NCI-H2171 (cell line): Measurements from ENCODE around the gene RXRA.

ENCODE experiments used
- DNase-seq: peaks from one replicate; lab custom pipeline; 2025; lab: John Stamatoyannopoulos, UW

The RXRA gene

DNA sequence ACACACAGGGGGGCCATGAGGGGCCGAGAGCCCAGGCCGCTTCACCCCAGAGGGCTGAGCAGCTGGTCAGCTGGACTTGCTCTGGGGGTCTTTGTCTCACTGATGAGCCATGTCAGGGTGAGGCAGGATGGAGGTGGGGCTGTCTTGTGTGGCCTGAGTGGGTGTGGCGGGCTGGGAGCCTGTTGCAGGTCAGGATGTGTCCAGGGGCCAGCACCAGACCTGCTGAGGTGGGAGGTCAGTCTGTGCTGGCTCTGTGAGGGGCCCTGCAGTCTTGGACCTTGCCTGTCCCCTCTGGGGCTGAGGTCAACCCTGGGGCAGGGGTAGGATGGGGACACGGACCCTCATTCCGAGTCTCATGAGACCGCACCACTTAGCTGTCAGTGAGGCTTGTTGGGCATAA, 56.9 kb downstream of the RXRA start:
- DNase-seq = no peak

DNA sequence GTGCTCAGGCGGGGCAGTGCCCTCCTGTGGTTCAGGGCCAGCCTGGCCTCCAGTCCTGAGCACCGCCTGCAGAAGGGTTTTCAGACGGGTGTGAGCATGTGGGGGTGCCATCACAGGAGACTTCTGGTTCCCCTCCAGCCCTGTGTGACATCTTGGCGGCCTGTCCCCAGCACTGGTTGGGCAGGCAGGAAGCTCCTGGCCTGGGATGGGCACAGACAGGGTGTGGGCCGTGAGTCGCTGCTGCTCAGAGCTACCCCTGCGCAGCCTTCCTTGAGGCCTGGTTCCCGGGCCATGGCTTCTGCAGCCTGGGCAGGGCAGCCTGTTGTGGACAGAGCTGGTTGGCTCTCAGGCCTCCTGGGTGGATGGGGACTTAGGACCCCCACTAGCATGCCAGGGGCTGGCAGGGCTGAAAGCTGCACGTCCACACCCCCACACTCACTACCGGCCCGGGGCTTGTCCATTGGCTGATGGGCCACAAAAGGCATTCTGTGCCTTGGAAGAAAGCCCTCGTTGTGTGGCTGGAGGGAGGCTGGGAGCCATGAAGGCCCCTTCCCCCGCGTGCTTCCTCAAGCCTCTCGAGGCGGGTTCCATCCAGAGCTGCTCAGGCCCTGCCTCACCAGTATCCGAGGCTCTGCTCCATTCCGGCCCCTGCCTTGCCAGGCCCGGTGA, 58.7 kb downstream of the RXRA start:
- DNase-seq = no peak

DNA sequence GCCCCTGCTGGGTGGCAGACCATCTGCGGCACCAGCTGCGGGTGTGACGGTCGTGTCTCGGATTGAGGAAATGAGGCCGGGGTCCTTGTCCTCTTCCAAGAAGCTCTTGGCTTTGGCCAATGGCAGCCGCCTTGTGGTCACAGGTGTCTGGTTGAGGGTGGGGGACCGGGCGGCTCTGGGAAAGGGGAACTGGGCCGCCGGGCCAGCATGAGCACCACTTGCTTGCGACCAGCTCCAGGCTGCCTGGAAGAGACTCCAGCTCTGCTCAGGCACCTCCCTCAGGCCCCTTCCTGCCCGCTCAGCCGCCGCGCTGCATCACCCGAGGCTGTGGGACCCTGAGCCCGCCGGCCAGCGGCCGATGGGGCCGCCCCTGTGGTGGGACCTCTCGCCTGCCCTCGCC, 59.7 kb downstream of the RXRA start:
- no peak for DNase-seq

DNA sequence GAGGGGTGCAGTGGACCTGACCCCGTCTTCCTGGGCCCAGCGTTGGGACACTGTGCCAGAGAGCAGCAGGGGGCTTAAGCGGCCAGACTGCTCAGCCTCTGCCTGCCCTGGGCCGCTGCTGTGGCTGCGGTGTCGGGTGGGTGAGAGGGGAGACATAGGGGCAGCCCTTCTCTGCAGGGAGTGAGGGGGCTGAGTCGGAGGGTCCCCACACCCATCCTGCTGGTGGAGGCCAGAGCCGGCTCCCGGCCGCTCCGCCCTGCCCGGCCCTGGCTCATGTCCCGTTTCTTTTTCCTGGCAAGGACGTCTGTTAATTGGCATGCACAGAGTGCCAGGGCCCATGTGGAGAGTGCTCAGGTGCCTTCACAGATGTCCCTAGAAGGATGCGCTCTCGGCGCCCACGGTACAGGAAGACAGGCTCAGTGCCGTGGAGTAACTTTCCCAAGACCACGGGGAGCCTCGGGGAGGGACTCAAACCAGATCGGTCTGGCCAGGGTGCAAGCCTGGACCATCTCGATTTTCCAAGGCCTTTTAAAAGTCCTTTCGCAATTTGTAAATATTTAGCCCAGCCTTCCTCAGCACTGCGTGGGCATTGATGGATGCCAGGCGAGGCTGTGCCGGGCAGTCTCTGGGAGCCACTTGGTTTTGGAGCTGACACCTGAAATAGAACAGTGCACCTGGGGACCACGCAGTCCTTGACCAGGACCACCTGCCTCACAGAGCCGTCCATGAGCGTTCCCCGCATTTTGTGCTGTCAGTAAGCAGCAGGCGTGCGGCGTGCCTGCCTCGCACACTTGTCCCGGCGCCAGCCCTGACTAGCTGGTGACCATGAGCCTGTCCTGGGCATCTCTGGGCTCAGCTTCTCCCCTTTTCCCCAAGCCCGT, 60.9 kb downstream of the RXRA start:
- peak; percentile 17 for DNase-seq

DNA sequence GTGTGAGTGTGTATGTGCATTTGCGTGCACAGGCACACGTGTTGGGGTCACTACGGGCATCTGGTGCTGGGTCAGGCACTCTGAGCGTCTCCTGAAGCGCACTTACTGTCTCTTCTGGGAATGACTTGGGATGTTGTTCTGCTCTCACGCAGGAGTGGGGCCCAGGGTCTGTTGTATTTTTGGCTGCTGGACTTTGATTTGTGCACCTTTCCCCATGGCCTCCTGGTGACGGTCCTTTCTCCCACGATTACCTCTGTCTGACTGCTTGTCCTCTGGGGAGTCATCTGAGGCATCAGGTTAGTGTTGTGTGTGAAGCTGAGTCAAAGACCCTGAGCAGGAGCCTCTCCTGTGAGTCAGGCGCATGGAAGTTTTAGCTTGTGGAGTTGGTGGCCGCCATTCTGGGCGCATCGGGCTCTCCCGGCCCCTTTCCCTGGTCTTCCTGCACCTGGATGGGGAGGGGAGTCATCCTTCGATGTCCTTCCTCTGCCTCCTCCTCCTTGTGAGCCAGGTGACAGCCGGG, 62.1 kb downstream of the RXRA start:
- no peak for DNase-seq

DNA sequence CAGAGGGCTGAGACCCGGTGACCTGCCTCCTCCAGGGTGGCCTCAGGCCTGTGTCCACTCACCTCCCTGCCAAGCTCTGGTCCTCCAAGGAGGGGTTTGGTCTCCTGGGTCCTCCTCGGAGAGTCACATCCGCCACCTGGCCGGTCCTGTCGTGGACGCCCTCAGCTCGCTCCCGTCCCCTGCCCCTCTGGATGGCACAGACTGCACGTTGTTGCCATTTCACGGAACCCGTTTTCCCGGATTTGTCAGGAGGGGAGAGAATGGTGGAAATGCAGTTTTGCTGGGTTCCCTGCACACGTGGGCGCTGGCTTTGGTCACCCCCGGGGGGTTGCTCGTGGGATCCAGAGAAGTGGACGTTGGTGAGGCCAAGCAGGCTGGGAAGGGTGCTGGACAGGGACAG, 62.7 kb downstream of the RXRA start:
- DNase-seq = no peak

DNA sequence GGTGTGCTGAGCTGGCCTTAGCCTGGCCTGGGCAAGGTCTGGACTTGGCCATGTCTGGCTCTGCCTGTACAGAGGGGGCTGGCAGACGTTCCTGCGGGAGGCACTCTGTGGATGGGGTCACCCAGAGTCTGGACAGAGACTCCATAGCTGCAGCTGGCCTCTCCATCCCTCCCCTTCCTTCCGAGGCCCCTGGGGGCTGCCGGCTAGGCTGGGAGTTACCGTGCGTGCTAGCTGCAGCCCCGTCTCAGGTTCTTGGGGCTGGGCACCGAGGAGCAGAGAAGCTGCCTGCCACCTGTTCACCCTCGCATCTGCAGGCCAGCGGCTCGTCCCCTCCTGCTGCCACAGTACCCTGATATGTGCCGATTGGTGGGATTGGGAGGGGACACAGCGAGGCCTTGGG, 63.4 kb downstream of the RXRA start:
- peak; percentile 35 for DNase-seq

DNA sequence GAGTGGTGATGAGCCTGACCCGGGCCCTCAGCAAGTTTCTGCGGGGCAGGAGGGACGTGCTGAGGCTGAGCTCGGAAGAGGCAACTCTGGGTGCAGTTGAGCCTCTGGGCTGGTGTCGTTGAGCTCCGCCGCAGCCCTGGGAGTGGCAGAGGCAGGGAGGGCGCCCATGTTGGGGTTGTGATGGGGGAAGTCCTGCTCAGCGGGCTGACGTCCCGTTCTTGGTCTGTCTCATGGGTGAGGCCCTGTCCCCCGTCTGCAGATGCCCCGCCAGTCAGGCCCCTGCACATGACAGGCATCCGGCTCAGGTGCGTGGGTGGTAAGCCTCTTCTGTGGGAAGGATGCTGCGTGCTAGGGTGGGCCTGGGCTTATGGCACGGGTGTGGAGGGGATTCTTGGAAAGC, 64.3 kb downstream of the RXRA start:
- DNase-seq = no peak

DNA sequence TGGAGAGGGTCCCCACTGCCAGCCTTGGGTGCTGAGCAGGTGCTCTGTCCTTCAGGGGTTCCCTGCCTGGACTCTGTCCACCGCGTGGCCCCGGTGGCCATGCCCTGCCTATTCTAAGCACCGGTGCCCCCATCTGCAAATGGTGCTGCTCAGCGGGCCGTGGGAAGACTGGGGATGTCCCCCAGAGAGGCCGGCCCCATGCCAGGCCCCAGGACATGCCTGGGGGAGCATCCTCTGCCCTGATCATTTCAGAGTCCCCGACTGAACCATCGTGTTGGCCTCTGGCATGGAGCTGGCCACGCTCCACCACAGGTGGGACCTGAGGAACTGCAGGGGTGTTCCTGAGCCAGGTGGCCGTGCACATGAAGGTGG, 64.7 kb downstream of the RXRA start:
- no peak for DNase-seq

DNA sequence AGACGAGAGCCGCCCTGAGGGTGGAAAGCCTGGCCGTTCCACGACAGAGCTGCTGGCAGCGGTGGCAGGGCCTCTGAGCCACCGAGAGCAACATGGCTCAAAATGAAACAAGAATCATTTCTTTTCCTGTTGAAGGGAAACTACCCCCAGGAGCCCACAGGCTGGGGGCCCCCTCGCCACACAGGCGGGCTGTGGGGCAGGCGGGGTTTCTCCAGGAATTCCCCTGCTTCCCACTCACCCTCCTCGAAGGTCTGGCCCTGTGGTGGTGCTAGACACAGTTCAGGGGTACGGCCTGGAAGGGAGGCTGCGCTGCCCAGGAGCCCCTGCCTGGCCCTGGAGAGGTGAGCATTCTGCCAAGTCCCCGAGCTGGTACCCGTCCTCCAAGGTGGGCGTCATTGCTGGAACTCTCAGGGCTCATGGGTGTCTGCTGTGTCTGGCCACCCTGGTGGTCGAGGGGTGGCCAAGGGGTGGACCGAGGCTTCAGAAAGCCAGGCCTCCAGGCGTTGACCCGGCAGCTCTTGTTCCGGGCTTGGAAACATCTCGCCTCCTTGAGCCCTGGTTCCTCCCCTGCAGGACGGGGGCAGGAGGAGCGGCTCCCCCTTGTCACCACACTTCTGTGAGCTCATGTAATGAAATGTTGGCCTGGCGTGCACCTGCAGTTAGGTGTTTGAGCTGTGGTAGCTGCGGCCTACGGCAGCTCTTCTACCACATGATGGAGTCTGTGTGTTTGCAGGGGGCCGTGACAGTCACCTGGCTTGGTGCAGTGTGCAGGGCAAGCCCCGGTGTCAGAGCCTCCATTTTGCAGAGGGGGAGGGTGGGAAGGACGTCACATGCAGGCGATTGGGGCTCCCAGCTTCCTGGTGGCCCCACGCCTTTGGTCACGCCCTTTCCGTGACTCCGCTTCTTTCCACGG, 65.3 kb downstream of the RXRA start:
- no peak for DNase-seq

DNA sequence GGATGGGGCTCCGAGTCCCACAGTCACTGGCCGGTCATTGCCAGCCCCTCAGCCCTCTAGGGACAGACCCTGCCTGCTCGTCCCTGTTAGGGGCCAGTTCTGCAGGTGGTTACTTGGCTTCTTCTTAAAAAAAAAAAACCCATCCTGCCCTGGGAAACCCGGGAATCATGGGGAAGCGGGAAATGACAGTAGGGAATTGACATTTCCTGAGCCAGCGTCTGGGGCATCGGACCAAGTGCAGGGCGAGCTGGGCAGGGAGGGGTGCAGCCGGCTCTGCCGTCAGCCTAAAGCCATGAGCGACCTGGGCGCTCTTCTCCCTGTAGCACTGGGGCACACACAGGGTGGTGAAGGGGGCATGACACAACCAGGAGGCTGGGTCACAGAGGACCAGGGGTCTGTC, 66.6 kb downstream of the RXRA start:
- DNase-seq = no peak

DNA sequence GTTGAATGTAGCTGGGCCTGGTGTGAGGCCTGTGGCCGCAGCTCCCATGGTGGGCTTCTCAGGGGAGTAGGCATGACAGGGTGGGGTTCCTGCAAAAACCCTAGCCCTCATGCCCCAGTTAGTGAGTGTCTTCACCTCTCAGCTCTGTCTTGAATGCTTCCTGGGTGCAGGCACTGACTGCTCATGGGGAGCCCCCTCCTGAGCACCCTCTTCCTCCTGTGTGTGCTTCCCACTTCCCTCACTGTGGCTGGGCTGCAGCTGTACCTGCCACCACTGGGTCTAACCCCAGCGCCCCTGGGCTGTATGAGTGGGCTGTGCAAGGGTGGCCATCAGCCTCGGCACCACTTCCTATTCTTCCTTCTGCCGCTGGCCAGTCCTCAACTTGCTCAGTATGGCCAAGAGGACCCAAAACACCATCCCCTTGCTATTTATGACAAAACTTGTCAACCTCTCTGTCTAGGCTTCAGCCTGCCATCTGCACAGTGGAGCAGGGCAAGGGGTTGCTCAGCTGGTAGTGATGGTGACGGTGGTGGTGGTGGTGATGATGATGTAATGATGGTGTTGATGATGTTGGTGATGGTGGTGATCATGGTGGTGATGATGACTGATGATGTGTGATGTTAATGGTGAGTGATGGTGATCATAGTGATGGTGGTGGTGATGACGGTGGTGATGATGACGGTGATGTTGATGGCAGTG, 67.5 kb downstream of the RXRA start:
- no peak for DNase-seq

DNA sequence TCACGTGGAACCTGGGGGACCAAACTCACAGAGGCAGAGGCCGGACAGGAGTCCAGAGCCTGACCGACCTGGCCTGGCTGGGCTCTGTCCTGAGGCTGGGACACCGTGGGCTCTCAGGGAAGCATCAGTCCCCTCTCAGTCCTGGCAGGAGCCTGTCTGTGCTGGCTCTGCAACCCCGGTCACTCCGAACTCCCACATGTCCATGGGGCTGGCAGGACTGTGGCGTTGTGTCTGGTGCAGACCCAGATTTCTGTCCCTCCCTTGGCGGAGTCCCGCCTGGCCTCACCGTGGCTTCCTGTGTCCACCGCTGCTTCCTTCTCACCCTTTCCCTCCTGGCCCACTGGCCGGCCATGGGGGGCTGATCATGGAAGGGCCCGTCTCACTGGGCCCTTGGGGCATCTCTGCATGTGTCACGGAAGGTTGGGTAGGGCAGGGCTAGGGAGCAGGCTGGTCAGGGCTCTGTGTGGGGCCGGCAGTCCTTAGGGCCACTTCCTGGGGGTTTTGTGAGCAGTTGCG, 68.8 kb downstream of the RXRA start:
- no peak for DNase-seq

DNA sequence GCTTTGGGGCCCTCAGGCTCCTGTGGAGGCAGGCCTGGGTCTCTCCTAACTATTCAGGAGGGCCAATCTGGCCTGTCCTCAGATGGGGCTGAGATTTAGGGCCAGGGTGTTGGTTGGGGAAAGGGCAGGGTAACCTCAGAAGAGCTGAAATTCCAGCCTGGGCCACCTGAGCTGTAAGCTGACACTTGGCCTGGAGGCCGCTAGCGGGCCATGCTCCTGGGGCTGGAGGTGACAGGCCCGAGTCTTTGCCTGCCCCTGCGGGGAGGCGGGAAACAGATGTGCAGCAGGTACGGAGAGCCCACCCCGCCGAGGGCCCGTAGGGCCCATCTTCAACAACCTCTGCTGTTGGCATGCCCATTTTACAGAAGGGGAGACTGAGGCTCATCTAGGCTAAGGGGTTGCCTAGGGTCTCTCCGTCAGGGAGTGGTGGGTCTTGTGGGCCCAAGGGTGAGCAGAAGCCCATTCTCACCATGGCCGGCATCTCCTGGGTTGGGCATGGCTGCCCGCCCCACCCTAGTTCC, 69.5 kb downstream of the RXRA start:
- no peak for DNase-seq

DNA sequence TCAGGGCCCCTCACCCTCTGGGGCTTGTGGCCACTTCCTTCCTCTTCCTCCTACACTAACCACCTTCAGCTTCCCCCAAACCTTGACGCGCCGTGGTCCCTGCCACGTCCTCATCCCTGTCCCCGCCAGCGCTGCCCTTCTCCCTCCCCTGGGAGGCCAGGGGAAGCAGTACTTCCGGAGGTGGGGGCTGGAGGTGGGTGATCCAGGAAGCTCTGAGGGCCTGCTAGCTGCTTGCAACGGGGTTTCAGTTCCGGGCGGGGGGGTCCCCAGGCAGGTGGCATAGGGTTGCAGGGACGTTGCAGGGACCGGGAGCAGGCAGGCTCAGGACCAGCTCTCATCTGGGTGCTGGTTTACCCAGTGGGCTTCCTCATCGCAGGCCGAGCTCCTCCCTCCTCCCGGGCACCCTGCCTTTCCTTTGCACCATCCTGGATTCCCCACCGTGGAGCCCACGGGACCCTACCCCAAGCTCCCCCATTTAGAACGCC, 70.0 kb downstream of the RXRA start:
- DNase-seq = no peak

DNA sequence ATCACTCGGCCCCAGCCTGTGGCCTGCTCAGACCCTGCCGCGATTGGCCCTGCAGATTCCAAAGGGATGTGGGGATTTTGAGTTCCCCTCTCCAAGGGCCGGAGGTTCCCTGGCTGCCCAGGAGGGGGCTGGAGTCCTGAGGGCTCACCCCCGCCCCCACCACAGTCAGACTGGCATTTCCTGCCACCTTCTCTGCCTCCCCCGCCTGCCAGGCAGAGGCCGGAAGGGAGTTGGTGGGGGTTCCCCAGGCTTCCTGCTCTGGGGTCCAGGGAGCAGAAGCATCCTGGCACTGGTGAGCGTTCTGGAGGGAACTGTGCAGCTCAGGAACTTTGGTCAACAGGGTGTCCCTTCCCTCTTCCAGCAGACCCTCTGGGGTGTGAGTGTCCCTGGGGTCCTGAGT, 70.6 kb downstream of the RXRA start:
- DNase-seq = no peak

DNA sequence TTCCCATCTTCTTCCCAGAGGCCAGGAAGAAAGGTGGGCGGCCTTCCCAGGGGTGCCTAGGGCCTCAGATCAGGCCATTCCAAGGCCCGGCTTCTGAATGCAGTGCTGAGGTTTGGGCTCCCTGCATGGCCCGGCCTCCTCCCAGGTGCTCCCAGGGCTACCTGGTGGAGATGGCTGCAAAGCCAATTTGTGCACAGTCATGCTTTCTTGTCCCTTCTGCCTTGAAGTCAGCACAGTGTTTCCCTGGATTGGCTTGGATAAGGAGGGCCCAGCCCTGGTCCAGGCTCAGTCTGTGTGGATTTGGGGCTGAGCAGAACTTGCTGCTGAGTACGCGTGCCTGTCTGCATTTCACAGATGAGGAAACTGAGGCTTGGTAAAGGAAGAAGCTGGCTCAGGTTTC, 72.5 kb downstream of the RXRA start:
- no peak for DNase-seq

DNA sequence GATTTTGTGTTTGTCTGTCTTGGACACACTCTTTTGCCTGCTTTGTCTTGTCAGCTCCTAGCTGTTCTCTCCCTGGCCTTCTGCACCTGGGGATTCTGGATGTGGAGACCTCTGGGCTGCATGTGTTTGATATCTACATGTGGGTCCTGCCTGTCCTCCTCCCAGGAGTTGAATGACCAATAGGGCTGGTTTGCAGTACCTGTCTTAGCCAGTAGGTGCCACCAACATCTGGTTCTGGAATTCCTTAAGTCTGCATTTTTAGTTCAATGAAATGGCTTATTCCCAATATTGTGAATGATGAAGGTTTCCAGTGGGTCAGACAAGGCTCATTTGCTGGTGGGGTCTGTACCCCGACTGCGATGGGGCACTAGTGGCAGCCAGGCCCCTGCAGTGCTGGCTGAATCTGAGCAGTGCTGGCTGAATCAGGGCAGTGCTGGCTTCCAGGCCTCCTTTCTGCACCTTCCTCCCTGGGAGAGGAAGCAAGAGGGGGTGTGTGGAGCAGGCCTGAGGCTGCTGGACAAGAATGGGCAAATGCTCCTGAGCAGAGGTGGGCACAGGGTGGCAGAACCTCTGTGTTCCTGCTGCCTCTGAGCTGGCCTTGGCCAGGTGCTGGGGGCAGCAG, 73.3 kb downstream of the RXRA start:
- no peak for DNase-seq

DNA sequence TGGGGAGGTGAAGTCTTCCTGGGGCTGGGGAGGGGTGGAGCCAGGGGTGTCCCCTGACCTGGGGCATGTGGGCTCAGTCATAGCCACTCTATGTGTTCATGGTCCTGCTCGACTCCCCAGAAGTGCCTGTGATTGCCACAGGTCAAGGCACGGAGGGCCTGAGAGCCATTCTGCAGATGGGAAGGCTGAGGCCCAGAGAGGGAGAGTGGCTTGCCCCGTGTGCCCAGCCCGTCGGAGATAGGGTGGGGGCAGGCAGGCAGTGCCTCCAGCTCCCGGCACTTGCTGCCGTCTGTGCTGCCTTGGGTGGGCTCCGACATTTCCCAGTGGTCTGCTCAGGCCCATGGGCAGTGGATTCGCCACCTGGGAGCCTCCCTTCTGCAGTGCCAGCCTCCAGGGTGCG, 74.0 kb downstream of the RXRA start:
- no peak for DNase-seq

DNA sequence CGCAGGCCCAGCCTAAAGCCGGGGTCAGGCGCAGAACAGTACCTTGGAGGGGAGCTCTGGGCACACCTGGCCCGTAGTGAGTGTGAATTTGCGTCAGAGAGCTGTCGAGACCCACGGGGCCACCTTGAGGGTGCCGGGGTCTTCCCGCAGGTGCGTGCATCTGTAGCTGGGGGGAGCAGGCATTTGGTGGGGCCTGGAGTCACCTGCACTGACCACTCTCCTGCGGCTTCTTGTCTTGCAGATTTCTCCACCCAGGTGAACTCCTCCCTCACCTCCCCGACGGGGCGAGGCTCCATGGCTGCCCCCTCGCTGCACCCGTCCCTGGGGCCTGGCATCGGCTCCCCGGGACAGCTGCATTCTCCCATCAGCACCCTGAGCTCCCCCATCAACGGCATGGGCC, 75.1 kb downstream of the RXRA start:
- no peak for DNase-seq

DNA sequence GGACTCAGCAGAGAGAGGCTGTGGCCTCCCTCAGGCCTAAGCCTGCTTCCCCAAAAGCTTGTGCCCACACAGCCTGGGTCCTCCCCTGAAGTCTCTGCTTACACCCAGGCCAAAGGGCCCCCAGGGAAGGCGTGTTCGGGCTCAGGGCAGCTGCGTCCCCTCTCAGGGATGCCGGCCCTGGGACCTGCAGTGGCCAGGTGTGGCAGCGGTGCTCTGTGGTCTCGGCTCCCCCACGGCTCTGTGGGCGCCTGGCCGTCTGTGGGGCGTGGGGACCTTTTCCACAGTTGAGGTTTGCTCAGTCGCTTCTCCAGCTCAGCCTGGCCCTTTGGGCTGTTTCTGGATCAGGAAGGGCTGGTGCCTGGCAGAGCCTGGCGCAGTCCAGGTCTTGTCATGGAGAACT, 75.9 kb downstream of the RXRA start:
- no peak for DNase-seq
